Measurements from ENCODE around the gene AKNAD1. TPM values are rescaled to one million over a fixed set of nuclear protein-coding genes. Genes with fewer than 3 reads are reported as not detected.

Gene AKNAD1
- total and polyA plus RNA-seq, 2 of the 13 experiments (the other 11 are each of a cell fraction or from before 2014, with no cell fraction given), result not detected

- WGBS (ENCODE audit: low lambda C conversion rate), result 47% methylated on average over 4 of the region's 4 CpGs
- TF ChIP-seq NONO (IDR thresholded peaks at IDR 0.05) (no peak), NONO (CRISPR knock-in tag; conservative IDR thresholded peaks at IDR 0.05) (no peak), PLSCR1 (CRISPR knock-in tag; IDR thresholded peaks at IDR 0.05; ENCODE audit: borderline replicate concordance) (no peak), ZBTB42 (CRISPR knock-in tag; IDR thresholded peaks at IDR 0.05) (no peak), FOXP1 (IDR thresholded peaks at IDR 0.05) (no peak), FOXP1 (CRISPR knock-in tag; IDR thresholded peaks at IDR 0.05) (no peak), MXI1 (IDR thresholded peaks at IDR 0.05; ENCODE audit: borderline replicate concordance, low read depth, low read length) (no peak), ZNF256 (CRISPR knock-in tag; conservative IDR thresholded peaks at IDR 0.05) (no peak), MATR3 (CRISPR knock-in tag; IDR thresholded peaks at IDR 0.05) (no peak), WIZ (CRISPR knock-in tag; IDR thresholded peaks at IDR 0.05) (no peak), FOXO4 (CRISPR knock-in tag; conservative IDR thresholded peaks at IDR 0.05) (no peak), ZNF160 (CRISPR knock-in tag; IDR thresholded peaks at IDR 0.05) (no peak), ZNF792 (CRISPR knock-in tag; IDR thresholded peaks at IDR 0.05) (no peak), KDM6A (CRISPR knock-in tag; IDR thresholded peaks at IDR 0.05; ENCODE audit: low read depth) (no peak), ZNF549 (CRISPR knock-in tag; IDR thresholded peaks at IDR 0.05) (no peak), JDP2 (CRISPR knock-in tag; IDR thresholded peaks at IDR 0.05; ENCODE audit: borderline replicate concordance) (no peak), RFXANK (CRISPR knock-in tag; IDR thresholded peaks at IDR 0.05) (no peak), KDM5B (CRISPR knock-in tag; IDR thresholded peaks at IDR 0.05; ENCODE audit: borderline replicate concordance) (no peak), ONECUT2 (CRISPR knock-in tag; IDR thresholded peaks at IDR 0.05) (no peak), ZNF512B (CRISPR knock-in tag; IDR thresholded peaks at IDR 0.05; ENCODE audit: borderline replicate concordance) (no peak), ZNF430 (CRISPR knock-in tag; IDR thresholded peaks at IDR 0.05) (no peak), PAF1 (CRISPR knock-in tag; IDR thresholded peaks at IDR 0.05) (no peak)
- Histone ChIP-seq H3K4me1 (ENCODE audit: insufficient read depth, low read length) (peaks cover 19% of the 10 kb centered on the region; the same call in 1 of the 2 replicates), H3K4me2 (ENCODE audit: low read depth, low read length) (peak overlapping the region; percentile 83), H3K27ac (ENCODE audit: extremely low read length, insufficient read depth, low read length) (no peak overlapping the region), H4K20me1 (ENCODE audit: insufficient read depth, low read length) (no peaks in the 10 kb centered on the region), H3K27me3 (ENCODE audit: control insufficient read depth in 1 of 2, insufficient read depth in 2 of 2, low read length in 2 of 2) (no peaks in the 10 kb centered on the region), H3K36me3 (replicated peaks in 1 of 2; ENCODE audit: control insufficient read depth in 1 of 2, insufficient read depth in 2 of 2, low read length in 2 of 2) (0 out of 5 replicates have a peak, but pooled peaks cover 0 to 2% of the 10 kb centered on the region in 2 experiments), H3K79me2 (ENCODE audit: insufficient read depth, low read length) (peaks cover 31% of the 10 kb centered on the region), H3K4me3 (replicated peaks in 1 of 3; ENCODE audit: insufficient read depth in 1 of 3, low read depth in 2 of 3, low read length in 3 of 3) (peak overlapping the region; percentile 79 to 93 (median 88)), H2AFZ (ENCODE audit: low read length) (no peak overlapping the region), H3K9me3 (ENCODE audit: low read length) (no peaks in the 10 kb centered on the region), H3K9ac (ENCODE audit: insufficient read depth, low read depth, low read length) (peak overlapping the region; percentile 86)
- no peak for ATAC-seq
- no peak for DNase-seq (ENCODE audit: low spot score)
- intact Hi-C loops (cut with micrococcal nuclease; ENCODE audit: unreplicated experiment) (no loop called here), in situ Hi-C loops (cut with HindIII; ENCODE audit: extremely low pct_ligation_motif_present, low pct_unique_long_range_greater_than_20kb) (no loop called here)
- POLR2A ChIA-PET, result no interaction called here
- FAIRE-seq, result no peak
- CTCF ChIA-PET (ENCODE audit: low intra/inter-chr PET ratio, low total read pairs), result no interaction called here
- no TSS peak for BruUV-seq (replicated peaks)
Observed at GRCh38 chr1:108878160-108878469, 21.2 kb upstream of the AKNAD1 start.
